Measurements from ENCODE around the gene DENND2A.
"Not testable (repeated sequence)": the region's sequence is repeated elsewhere in the genome, so short reads cannot be mapped to it uniquely, and the experiment has no call there.

The DENND2A gene

GRCh38 chr7:140670343-140670935 is 29.8 kb upstream of the DENND2A start:
- no peak for TF ChIP-seq JUND (IDR thresholded peaks at IDR 0.05; ENCODE audit: low read depth)
- in situ Hi-C loops (cut with HindIII; ENCODE audit: low pct_unique_long_range_greater_than_20kb, low sequenced_read_pairs), result no loop called here
- DNase-seq (ENCODE audit: low read depth in 1 of 2, low spot score in 1 of 2), result no peak

DNA sequence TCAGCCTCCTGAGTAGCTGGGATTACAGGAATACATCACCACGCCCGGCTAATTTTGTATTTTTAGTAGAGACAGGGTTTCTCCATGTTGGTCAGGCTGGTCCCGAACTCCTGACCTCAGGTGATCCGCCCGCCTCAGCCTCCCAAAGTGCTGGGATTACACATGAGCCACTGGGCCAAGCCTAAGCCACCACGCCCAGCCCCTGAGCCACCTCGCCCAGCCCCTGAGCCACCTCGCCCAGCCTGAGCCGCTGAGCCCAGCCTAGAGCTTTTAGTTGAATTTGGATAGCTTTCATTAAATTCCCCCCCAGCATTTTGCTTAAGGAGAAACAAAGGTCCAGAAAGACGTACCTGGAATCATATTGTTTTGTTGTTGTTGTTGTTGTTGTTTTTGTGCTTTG is 29.2 kb upstream of the DENND2A start:
- DNase-seq (ENCODE audit: low read depth in 1 of 2, low spot score in 1 of 2); in situ Hi-C loops (cut with HindIII; ENCODE audit: low pct_unique_long_range_greater_than_20kb, low sequenced_read_pairs): not testable (repeated sequence)

GRCh38 chr7:140669352-140669751 is 28.7 kb upstream of the DENND2A start:
- TF ChIP-seq JUND (IDR thresholded peaks at IDR 0.05; ENCODE audit: low read depth), result no peak
- in situ Hi-C loops (cut with HindIII; ENCODE audit: low pct_unique_long_range_greater_than_20kb, low sequenced_read_pairs), result no loop called here
- DNase-seq (ENCODE audit: low read depth in 1 of 2, low spot score in 1 of 2), result no peak

GRCh38 chr7:140668641-140669040 is 28.0 kb upstream of the DENND2A start:
- no peak for TF ChIP-seq JUND (IDR thresholded peaks at IDR 0.05; ENCODE audit: low read depth)
- no peak for DNase-seq (ENCODE audit: low read depth in 1 of 2, low spot score in 1 of 2)
- in situ Hi-C loops (cut with HindIII; ENCODE audit: low pct_unique_long_range_greater_than_20kb, low sequenced_read_pairs), result no loop called here

- peak in 1 of 2 experiments; percentile 77 for DNase-seq (ENCODE audit: low read depth in 1 of 2, low spot score in 1 of 2)
- TF ChIP-seq JUND (IDR thresholded peaks at IDR 0.05; ENCODE audit: low read depth), result no peak
- in situ Hi-C loops (cut with HindIII; ENCODE audit: low pct_unique_long_range_greater_than_20kb, low sequenced_read_pairs), result no loop called here
These were observed 26.9 kb upstream of the DENND2A start for GRCh38 chr7:140667476-140667875.

DNA sequence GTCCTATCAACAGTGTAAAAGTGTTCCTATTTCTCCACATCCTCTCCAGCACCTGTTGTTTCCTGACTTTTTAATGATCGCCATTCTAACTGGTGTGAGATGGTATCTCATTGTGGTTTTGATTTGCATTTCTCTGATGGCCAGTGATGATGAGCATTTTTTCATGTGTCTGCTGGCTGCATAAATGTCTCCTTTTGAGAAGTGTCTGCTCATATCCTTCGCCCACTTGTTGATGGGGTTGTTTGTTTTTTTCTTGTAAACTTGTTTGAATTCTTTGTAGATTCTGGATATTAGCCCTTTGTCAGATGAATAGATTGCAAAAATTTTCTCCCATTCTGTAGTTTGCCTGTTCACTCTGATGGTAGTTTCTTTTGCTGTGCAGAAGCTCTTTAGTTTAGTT is 22.3 kb upstream of the DENND2A start:
- in situ Hi-C loops (cut with HindIII; ENCODE audit: low pct_unique_long_range_greater_than_20kb, low sequenced_read_pairs); DNase-seq (ENCODE audit: low read depth in 1 of 2, low spot score in 1 of 2): not testable (repeated sequence)

GRCh38 chr7:140661124-140661523 is 20.5 kb upstream of the DENND2A start:
- in situ Hi-C loops (cut with HindIII; ENCODE audit: low pct_unique_long_range_greater_than_20kb, low sequenced_read_pairs), result no loop called here
- DNase-seq (ENCODE audit: low read depth in 1 of 2, low spot score in 1 of 2), result peak in 1 of 2 experiments; percentile 51
- TF ChIP-seq JUND (IDR thresholded peaks at IDR 0.05; ENCODE audit: low read depth), result no peak

DNA sequence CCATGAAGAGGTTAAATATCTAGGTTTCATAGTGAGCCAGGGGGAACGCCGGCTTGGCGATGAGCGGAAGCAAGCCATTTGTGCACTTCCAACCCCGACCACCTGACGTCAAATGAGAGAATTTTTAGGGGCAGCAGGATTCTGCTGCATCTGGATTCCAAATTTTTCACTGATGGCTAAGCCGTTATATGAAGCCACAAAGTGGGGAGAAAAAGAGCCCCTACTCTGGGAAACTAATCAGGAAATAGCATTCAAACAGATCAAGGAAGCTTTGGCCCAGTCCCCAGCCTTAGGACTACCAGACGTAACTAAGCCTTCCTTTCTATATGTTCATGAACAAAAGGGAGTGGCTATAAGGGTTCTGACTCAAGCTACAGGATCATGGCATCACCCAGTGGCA is 19.2 kb upstream of the DENND2A start:
- in situ Hi-C loops (cut with HindIII; ENCODE audit: low pct_unique_long_range_greater_than_20kb, low sequenced_read_pairs), result no loop called here
- no peak for DNase-seq (ENCODE audit: low read depth in 1 of 2, low spot score in 1 of 2)
- no peak for TF ChIP-seq JUND (IDR thresholded peaks at IDR 0.05; ENCODE audit: low read depth)

- in situ Hi-C loops (cut with HindIII; ENCODE audit: low pct_unique_long_range_greater_than_20kb, low sequenced_read_pairs), result no loop called here
- TF ChIP-seq JUND (IDR thresholded peaks at IDR 0.05; ENCODE audit: low read depth), result no peak
- DNase-seq (ENCODE audit: low read depth in 1 of 2, low spot score in 1 of 2), result no peak
These were observed 17.3 kb upstream of the DENND2A start for GRCh38 chr7:140657891-140658290.

DNA sequence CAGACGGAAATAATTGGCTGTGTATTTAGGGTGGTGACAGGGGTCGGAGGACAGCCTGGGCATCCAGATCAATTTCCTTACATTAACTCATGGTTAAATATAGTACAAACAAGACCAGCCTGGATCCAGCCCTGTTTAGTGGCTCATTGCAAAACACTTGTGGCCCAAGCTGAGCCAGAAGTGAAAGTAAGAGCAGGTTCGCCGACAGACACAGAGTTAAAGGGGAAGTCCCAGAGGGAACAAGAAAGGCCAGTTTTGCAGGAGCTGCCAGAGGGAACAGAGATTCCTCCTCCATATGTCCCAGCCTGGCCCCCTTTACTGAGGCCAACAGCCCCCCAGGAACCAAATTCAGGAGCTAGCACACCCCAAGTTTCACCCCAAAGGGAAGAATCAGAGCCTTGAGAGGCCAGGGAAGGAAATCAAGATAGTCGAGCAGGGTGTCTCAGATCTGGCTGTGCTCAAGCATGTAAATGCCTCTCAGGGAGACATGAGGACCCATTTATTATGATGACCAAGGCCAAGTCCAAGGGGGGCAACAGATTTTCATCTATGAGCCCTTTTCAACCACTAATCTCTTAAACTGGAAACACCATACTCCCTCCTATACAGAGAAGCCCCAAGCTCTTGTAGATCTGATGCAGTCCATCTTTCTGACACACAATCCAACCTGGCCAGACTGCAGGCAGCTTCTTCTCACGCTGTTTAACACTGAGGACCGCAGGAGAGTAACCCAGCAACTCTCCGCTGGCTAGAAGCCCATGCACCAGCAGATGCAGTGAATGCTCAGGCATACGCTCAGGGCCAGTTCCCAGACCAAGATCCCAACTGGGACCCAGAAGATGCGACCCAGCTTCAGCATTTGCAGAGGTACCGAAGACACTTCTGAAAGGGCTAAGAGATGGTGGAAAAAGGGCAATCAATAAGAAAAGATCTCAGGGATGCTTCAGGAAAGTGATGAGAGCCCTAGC is 16.2 kb upstream of the DENND2A start:
- TF ChIP-seq JUND (IDR thresholded peaks at IDR 0.05; ENCODE audit: low read depth), result no peak
- in situ Hi-C loops (cut with HindIII; ENCODE audit: low pct_unique_long_range_greater_than_20kb, low sequenced_read_pairs), result no loop called here
- peak; percentile 50 to 89 for DNase-seq (ENCODE audit: low read depth in 1 of 2, low spot score in 1 of 2)

DNA sequence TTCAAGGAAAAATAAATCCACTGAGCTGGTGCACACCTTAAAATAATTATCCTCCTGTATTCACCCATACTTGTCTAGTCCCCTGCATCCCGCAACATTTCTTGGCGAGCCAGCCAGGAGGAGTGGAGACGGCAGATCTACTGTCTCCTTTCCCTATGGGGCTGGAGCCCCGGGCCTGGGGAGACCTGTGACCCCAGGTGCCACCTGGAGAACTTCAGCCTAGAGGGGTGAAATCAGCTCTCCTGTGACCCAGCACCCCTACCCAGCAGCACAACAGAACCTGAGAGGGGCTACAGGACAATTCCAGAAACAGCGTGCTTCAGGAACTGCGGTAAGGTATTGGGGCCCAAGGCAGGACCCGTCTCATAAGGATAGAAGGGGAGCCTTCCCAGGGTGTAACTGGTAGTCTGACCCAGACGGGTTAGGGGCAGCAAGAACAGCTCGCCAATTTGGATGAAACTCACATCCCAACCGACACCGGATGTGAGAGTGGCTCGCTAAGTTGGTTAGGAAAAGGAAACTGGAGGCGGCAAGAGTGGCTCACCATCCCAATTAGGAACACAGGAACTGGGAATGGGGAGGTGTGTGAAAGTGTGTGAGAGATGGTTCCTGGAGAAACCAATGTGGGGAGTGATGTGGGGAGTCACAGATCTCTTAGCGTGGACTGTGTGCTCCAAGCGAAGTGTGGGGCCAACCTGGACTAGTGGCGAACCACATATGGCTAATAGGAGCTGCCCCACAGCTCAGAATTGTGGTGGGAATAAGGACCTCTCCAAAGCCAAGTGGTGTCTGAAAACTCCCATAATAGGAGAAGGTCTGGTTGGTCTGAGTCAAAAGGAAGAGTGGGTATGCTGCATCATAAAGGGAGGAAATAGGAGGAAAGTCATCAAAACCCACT is 15.1 kb upstream of the DENND2A start:
- no peak for DNase-seq (ENCODE audit: low read depth in 1 of 2, low spot score in 1 of 2)
- in situ Hi-C loops (cut with HindIII; ENCODE audit: low pct_unique_long_range_greater_than_20kb, low sequenced_read_pairs), result no loop called here
- no peak for TF ChIP-seq JUND (IDR thresholded peaks at IDR 0.05; ENCODE audit: low read depth)

DNA sequence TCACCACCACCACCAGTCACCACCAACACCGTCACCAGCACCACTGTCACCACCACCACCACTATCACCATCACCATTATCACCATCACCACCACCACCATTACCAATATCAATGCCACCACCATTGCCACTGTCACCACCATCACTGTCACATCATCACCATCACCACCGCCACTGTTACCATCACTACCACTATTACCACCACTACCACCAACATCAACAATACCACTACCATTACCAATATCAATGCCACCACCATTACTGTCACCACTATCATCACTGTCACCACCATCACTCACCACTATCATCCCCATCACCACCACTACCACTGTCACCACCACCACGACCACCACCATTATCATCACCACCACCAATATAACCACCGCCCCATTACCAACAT is 14.0 kb upstream of the DENND2A start:
- TF ChIP-seq JUND (IDR thresholded peaks at IDR 0.05; ENCODE audit: low read depth), result no peak
- in situ Hi-C loops (cut with HindIII; ENCODE audit: low pct_unique_long_range_greater_than_20kb, low sequenced_read_pairs), result no loop called here
- DNase-seq (ENCODE audit: low read depth in 1 of 2, low spot score in 1 of 2), result no peak

GRCh38 chr7:140654109-140654387 is 13.4 kb upstream of the DENND2A start:
- in situ Hi-C loops (cut with HindIII; ENCODE audit: low pct_unique_long_range_greater_than_20kb, low sequenced_read_pairs), result no loop called here
- no peak for DNase-seq (ENCODE audit: low read depth in 1 of 2, low spot score in 1 of 2)
- TF ChIP-seq JUND (IDR thresholded peaks at IDR 0.05; ENCODE audit: low read depth), result no peak
